HepG2 (cell line): ENCODE measurements around the gene MAS1L. TPM values are rescaled to one million over a fixed set of nuclear protein-coding genes. Genes with fewer than 3 reads are reported as not detected.

Source experiments
- ATAC-seq: fragments of 200-7000 bp; cut with Tn5 transposase; 3 replicates; pipeline ENCODE4 v1.9.1; 2020; ENCODE audit warnings: mild to moderate bottlenecking, moderate library complexity
- BruUV-seq: library from RNA; stranded (reverse); fragments of 400-500 nt; replicated peaks from 2 replicates; lab custom pipeline; 2021; lab: Mats Ljungman, UMichigan
- CTCF ChIA-PET: fragments of 300-600 bp; formaldehyde crosslinking; extraction: SDS; loops from one replicate; lab custom pipeline; 2021; ENCODE audit warnings: low total read pairs, inconsistent platforms, low intra/inter-chr PET ratio; lab: Yijun Ruan, JAX
- POLR2A ChIA-PET: fragments of 350-600 bp; sonication (Branson Sonifier 250); formaldehyde crosslinking; loops from one replicate; lab custom pipeline; 2020; ENCODE audit warnings: antibody characterized with exemption, inconsistent platforms; lab: Yijun Ruan, JAX
- DNase-seq: peaks from one replicate; pipeline ENCODE4 v3.0.0-alpha.2; 2015; ENCODE audit warnings: low spot score
- FAIRE-seq: peaks from 3 replicates; lab custom pipeline; 2011; peaks lifted over from hg19 to GRCh38; lab: Jason Lieb, UNC
- H2AFZ ChIP-seq: one replicate; pipeline ENCODE4 v1.6.1; 2011; ENCODE audit warnings: low read length, inconsistent platforms
- H3K27ac ChIP-seq: fragments of 300-600 bp; 3 replicates; pipeline ENCODE4 v1.8.0; 2011; ENCODE audit warnings: mixed run types, mild to moderate bottlenecking, mixed read lengths, low read length, inconsistent platforms; ENCODE audit not compliant: insufficient read depth; ENCODE audit errors: extremely low read length
- H3K27me3 ChIP-seq, 2 experiments: fragments of 200-600 bp in 1 of 2; 2 replicates in 1 of 2; 3 replicates in 1 of 2; pipeline versions ENCODE4 v1.6.0 to v1.8.0; 2011; ENCODE audit warnings: low read length in 2 of 2, mild to moderate bottlenecking in 2 of 2, moderate library complexity in 2 of 2, inconsistent platforms in 1 of 2; ENCODE audit not compliant: insufficient read depth in 2 of 2, control insufficient read depth in 1 of 2
- H3K36me3 ChIP-seq, 2 experiments: fragments of 200-600 bp in 1 of 2; replicated peaks in 1 of 2; 2 replicates in 1 of 2; 3 replicates in 1 of 2; pipeline versions ENCODE4 v1.5.1 to v1.8.0; 2011; ENCODE audit warnings: low read length in 2 of 2, inconsistent platforms in 1 of 2; ENCODE audit not compliant: insufficient read depth in 2 of 2, control insufficient read depth in 1 of 2
- H3K4me1 ChIP-seq: 2 replicates; pipeline ENCODE4 v1.5.1; 2012; ENCODE audit warnings: low read length, inconsistent platforms; ENCODE audit not compliant: insufficient read depth
- H3K4me2 ChIP-seq: 2 replicates; pipeline ENCODE4 v1.6.0; 2011; ENCODE audit warnings: low read depth, low read length, inconsistent platforms
- H3K4me3 ChIP-seq, 3 experiments: fragments of 200-600 bp in 1 of 3; sonication (generic), shearing (Covaris generic) in 1 of 3; replicated peaks in 1 of 3; 2 replicates each; pipeline ENCODE4 v1.5.1; 2011 to 2016; ENCODE audit warnings: low read length in 3 of 3, inconsistent platforms in 2 of 3, low read depth in 2 of 3, mild to moderate bottlenecking in 2 of 3, control low read depth in 1 of 3, mixed read lengths in 1 of 3; ENCODE audit not compliant: insufficient read depth in 1 of 3
- H3K79me2 ChIP-seq: one replicate; pipeline ENCODE4 v1.6.1; 2011; ENCODE audit warnings: low read length, inconsistent platforms; ENCODE audit not compliant: insufficient read depth
- H3K9ac ChIP-seq: 2 replicates; pipeline ENCODE4 v1.6.0; 2011; ENCODE audit warnings: mild to moderate bottlenecking, low read depth, low read length, inconsistent platforms; ENCODE audit not compliant: insufficient read depth
- H3K9me3 ChIP-seq: 2 replicates; pipeline ENCODE4 v1.5.1; 2012; ENCODE audit warnings: mild to moderate bottlenecking, low read length
- H4K20me1 ChIP-seq: 2 replicates; pipeline ENCODE4 v1.6.0; 2011; ENCODE audit warnings: inconsistent platforms, mild to moderate bottlenecking, low read length, moderate library complexity; ENCODE audit not compliant: insufficient read depth
- CEBPG ChIP-seq: IDR thresholded peaks from 2 replicates; pipeline ENCODE4 v1.6.1; 2016
- CREM ChIP-seq, 2 experiments: sonication (generic) in 1 of 2; formaldehyde crosslinking in 1 of 2; IDR thresholded peaks; 2 replicates each; pipeline versions ENCODE4 v1.4.0 to v1.6.1; 2016 to 2020; ENCODE audit warnings: antibody characterized with exemption in 1 of 2, mild to moderate bottlenecking in 1 of 2, missing genetic modification reagents in 1 of 2
- FOXP4 ChIP-seq: sonication (generic); formaldehyde crosslinking; IDR thresholded peaks from 2 replicates; pipeline ENCODE4 v1.4.0; 2020; ENCODE audit warnings: missing genetic modification reagents
- GMEB2 ChIP-seq: IDR thresholded peaks from 2 replicates; pipeline ENCODE4 v1.6.1; 2016; ENCODE audit warnings: missing biosample characterization, missing genetic modification reagents, low read depth
- GZF1 ChIP-seq: sonication (generic); formaldehyde crosslinking; IDR thresholded peaks from 2 replicates; pipeline ENCODE4 v1.5.1; 2020; ENCODE audit warnings: mild to moderate bottlenecking, missing genetic modification reagents
- HOMEZ ChIP-seq: IDR thresholded peaks from 2 replicates; pipeline ENCODE4 v1.6.1; 2016; ENCODE audit warnings: low read depth
- JUND ChIP-seq: sonication (generic); formaldehyde crosslinking; IDR thresholded peaks from 2 replicates; pipeline ENCODE4 v1.8.0; 2022; ENCODE audit warnings: mild to moderate bottlenecking, missing genetic modification reagents
- NFYC ChIP-seq: IDR thresholded peaks from 2 replicates; pipeline ENCODE4 v1.6.1; 2016; ENCODE audit warnings: missing genetic modification reagents, missing compliant biosample characterization
- SPEN ChIP-seq: sonication (generic); formaldehyde crosslinking; IDR thresholded peaks from 2 replicates; pipeline ENCODE4 v1.5.1; 2020; ENCODE audit warnings: low read depth, mild to moderate bottlenecking, missing genetic modification reagents
- SYNCRIP ChIP-seq: fragments of 200-400 bp; formaldehyde crosslinking; IDR thresholded peaks from 2 replicates; pipeline ENCODE4 v1.6.1; 2018; ENCODE audit warnings: mild to moderate bottlenecking, low read depth, low read length; ENCODE audit not compliant: insufficient read depth
- ZNF121 ChIP-seq: sonication (generic); formaldehyde crosslinking; IDR thresholded peaks from 2 replicates; pipeline ENCODE4 v1.5.0; 2020; ENCODE audit warnings: mild to moderate bottlenecking, missing genetic modification reagents
- ZNF232 ChIP-seq: sonication (generic); formaldehyde crosslinking; IDR thresholded peaks from 2 replicates; pipeline ENCODE4 v1.4.0; 2020; ENCODE audit warnings: missing genetic modification reagents, borderline replicate concordance
- ZNF234 ChIP-seq: sonication (generic); formaldehyde crosslinking; conservative IDR thresholded peaks from 2 replicates; pipeline ENCODE4 v1.5.1; 2020; ENCODE audit warnings: mild to moderate bottlenecking, missing genetic modification reagents
- ZNF543 ChIP-seq: sonication (generic); formaldehyde crosslinking; IDR thresholded peaks from 2 replicates; pipeline ENCODE4 v1.4.0; 2020; ENCODE audit warnings: mild to moderate bottlenecking, missing genetic modification reagents
- ZNF616 ChIP-seq: sonication (generic); formaldehyde crosslinking; IDR thresholded peaks from 2 replicates; pipeline ENCODE4 v1.5.0; 2020; ENCODE audit warnings: low read depth, mild to moderate bottlenecking, missing genetic modification reagents
- WGBS: methylation state at CpG from one replicate; pipeline ENCODE4 v1.1.6; 2017; ENCODE audit warnings: low lambda C conversion rate; 5-methylcytosine and 5-hydroxymethylcytosine counted together
- in situ Hi-C: cut with HindIII; loops from 2 replicates; pipeline ENCODE4 v1.10.0; 2017; ENCODE audit warnings: low pct_unique_long_range_greater_than_20kb; ENCODE audit not compliant: extremely low pct_ligation_motif_present
- intact Hi-C: fragments of 100-400 bp; cut with micrococcal nuclease; formaldehyde crosslinking; loops from one replicate; pipeline ENCODE4 v1.10.0; 2022; ENCODE audit not compliant: unreplicated experiment
- polyA plus RNA-seq, 8 experiments: library from polyadenylated mRNA; depleted of rRNA in 3 of 8; stranded (reverse) in 7 of 8; unstranded in 1 of 8; fragments of >200 nt; fragmentation: Illumina TruSeq in 4 of 8; extraction: Trizol in 4 of 8; gene quantifications; 2 replicates each; pipeline versions ENCODE4 v1.2.1 to v1.2.3, GENCODE V29; 2011 to 2016; ENCODE audit warnings: low read depth in 4 of 8, missing spikeins in 1 of 8, mixed read lengths in 1 of 8; ENCODE audit not compliant: insufficient read depth in 1 of 8
- total RNA-seq, 5 experiments: library from RNA; depleted of rRNA; stranded (reverse); fragments of >200 nt; fragmentation: Illumina TruSeq; extraction: Trizol; gene quantifications; 2 replicates each; pipeline ENCODE4 v1.2.3, GENCODE V29; 2016; ENCODE audit warnings: low read depth in 1 of 5

MAS1L gene
- total and polyA plus RNA-seq, 2 of the 13 experiments (the other 11 are each of a cell fraction or from before 2014, with no cell fraction given), result not detected

- TF ChIP-seq CREM (IDR thresholded peaks at IDR 0.05) (no peak), CREM (CRISPR knock-in tag; IDR thresholded peaks at IDR 0.05) (no peak), SPEN (CRISPR knock-in tag) (no peak), SYNCRIP (no peak)
- TF ChIP-seq, all 625 proteins: peak for 0
Observed at GRCh38 chr6:29524444-29525310, 36.9 kb upstream of the MAS1L start (continued).

GRCh38 chr6:29524044-29524443 lies 36.3 kb upstream of the MAS1L start:
- ChIA-PET POLR2A (no interaction called here), CTCF (no interaction called here)
- no peaks in the 10 kb centered on the region for H3K27me3 ChIP-seq
- H3K4me2 ChIP-seq, result no peak overlapping the region
- no peak overlapping the region for H3K4me3 ChIP-seq
- no peak overlapping the region for H3K9ac ChIP-seq
- no peaks in the 10 kb centered on the region for H4K20me1 ChIP-seq
- intact Hi-C loops, result no loop called here
- H3K9me3 ChIP-seq, result no peaks in the 10 kb centered on the region
- H3K79me2 ChIP-seq, result no peaks in the 10 kb centered on the region
- no peak for ATAC-seq
- H3K36me3 ChIP-seq, result no peaks in the 10 kb centered on the region
- no peak for DNase-seq
- in situ Hi-C loops, result no loop called here
- WGBS, result 40% methylated on average over 2 of the region's 2 CpGs
- H3K27ac ChIP-seq, result no peak overlapping the region
- no TSS peak for BruUV-seq
- H2AFZ ChIP-seq, result no peak overlapping the region
- H3K4me1 ChIP-seq, result no peaks in the 10 kb centered on the region
- FAIRE-seq, result no peak
- TF ChIP-seq FOXP4 (no peak), NFYC (CRISPR knock-in tag) (no peak), GMEB2 (CRISPR knock-in tag) (no peak), ZNF616 (CRISPR knock-in tag) (no peak), CEBPG (no peak), ZNF543 (CRISPR knock-in tag) (no peak), ZNF121 (CRISPR knock-in tag) (no peak), HOMEZ (no peak), ZNF234 (no peak), GZF1 (CRISPR knock-in tag) (no peak), ZNF232 (no peak), JUND (CRISPR knock-in tag) (no peak)
